Superior temporal gyrus (tissue), 1 donor: ENCODE data around the gene MEGF11.

ENCODE experiments used
- DNase-seq: peaks from one replicate; pipeline ENCODE4 v3.0.0-alpha.2; 2016; ENCODE audit errors: extremely low spot score

MEGF11 gene

DNA sequence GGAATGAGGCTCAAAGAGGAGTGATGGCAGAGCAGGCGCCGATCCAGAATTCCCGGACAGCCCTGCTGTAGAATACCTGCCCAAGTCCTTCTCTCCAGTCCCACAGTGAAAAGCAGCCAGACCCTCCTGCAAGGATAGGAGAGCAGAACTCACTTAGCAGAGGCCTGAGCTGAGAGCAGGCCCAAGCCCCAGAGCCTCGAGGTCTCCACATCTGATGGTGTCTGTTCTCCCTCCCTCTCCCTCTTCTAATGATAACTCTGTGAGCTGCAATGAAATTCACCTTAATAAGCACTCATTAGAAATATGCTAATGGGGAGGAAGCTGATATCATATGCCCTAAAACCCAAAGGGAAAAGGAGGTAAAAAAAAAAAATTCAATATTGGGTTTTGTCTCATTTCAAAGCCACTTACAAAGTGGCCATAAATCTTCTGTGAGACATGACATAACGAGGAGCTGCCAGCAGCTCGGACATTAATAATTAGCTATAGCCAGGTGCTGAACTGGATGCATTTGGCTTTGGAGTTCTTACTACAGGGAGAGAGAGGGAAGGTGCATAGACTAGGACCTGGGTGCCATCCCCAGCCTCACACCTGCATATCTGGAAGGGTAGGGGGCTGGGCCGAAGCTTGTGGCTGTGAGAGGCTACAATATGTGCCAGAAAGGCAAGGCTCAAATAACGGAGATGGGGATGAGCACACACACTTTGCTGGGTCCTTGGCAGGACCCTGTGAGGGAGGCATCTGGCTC is 108.4 kb downstream of the MEGF11 start:
- no peak for DNase-seq

- peak; percentile 47 for DNase-seq
Measured at GRCh38 chr15:66142285-66142684, 111.3 kb downstream of the MEGF11 start.

GRCh38 chr15:66139591-66140207 is 113.9 kb downstream of the MEGF11 start:
- no peak for DNase-seq

DNA sequence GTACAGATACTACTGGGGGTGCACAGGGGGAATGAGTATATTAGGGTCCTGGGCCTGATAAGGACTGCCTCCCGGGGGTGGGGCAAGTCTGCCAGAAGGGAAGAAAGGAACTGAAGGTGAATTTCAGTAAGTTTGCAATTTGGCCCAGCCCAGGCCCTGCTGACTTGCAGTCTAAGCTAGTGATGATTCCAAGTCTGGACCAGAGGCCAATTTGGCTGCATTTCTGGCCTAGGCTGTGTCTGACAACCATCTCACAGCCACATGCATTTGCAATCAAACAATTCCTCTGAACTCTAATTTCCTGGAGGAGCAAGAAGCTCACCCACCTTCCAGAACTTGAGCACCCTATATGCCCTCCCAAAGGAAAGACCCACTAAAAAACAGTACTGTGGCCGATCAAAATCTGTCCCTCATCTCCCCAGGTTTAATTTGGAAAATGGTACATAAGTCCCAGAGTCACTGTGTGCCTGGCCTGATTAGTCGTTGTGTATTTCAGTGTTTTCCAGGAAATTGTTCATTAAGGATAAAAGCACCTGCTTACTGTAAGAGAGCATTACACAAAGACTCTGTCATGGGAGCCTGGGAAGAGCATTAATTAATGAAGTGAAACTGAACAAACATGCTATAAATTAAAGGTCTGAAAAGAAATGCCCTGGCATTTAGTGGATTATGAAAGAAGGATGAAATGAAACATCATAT is 114.5 kb downstream of the MEGF11 start:
- no peak for DNase-seq

GRCh38 chr15:66138096-66138783 is 115.3 kb downstream of the MEGF11 start:
- no peak for DNase-seq

- DNase-seq = no peak
Measured at GRCh38 chr15:66136948-66137347, 116.6 kb downstream of the MEGF11 start.

- DNase-seq = no peak
Measured at GRCh38 chr15:66135664-66136063, 117.9 kb downstream of the MEGF11 start.

GRCh38 chr15:66134284-66134683 is 119.3 kb downstream of the MEGF11 start:
- no peak for DNase-seq

DNA sequence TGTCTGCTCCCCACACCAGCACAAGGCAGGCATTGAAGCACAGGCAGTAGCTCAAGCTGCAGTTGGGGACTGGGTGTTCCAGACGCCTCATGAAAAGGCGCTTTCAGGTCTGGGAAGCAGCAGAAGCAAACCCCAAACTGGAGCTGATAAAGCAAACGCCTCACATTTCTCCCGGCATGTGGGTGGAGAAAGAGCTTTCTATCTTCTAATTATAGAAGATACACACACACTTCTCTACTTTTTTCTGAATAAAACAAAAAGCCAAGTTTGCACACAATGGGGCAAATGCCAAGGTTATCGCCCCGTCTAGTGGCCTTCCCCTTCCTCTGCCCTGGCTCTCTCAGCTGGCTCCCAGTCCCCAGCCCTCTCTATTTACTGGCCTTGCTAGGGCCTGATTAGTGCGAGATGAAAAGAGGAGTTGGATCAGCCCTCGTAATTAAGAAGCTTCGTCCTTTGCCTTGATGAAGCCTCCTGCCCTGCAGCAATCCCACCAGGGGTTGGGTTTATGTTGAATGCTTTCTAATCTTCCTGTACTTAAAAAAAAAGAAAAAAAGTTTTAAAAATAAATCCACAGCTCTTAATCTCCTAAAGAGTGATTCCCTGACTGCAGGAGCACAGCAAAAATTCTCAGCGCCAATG is 120.2 kb downstream of the MEGF11 start:
- peak; percentile 91 for DNase-seq

DNA sequence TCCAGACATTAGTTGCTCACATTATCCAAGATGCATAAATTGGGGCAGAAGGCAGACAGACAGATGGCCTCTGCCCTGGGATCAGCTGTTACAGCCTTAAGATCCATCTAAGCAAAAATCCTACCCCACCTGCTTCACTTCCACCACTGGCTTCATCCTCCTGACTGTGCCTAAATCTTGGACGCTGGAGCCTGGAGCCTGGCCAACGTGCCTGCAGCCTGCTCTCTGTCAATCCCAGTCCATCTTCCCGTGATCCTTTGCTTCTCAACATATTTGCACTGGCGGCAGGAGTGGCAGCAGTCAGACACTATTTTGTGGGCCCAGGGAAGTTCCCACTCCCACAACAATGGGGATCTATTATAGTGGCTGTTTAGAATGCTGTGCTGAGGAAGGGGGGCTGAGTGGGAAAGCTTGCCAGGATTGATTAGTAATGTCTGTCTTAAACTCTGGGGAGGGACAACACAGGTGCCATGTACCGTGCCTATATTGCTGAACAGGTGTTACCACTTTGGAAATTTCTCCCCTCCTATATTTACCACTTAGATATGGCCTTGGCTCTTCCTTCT is 121.2 kb downstream of the MEGF11 start:
- DNase-seq = peak; percentile 61

DNA sequence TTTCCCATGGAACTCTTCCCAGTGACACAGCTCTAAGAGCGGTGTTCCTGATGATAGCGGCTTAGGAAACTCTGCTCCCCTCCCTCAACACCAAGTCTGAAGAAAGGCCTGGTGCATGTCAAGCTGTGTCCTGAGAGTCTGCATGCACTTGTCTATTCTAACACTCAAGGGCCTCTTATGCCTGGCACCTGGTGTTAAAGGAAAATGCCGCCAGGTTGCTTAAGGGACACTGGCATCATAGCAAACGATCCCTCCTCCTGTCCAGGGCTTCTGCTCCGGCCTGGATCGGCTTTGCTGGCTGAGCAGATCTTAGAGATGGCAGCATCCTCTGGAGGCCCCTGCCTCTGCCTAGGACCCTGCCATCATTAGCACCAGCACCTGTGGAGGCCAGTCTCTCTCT is 121.7 kb downstream of the MEGF11 start:
- DNase-seq = no peak

DNA sequence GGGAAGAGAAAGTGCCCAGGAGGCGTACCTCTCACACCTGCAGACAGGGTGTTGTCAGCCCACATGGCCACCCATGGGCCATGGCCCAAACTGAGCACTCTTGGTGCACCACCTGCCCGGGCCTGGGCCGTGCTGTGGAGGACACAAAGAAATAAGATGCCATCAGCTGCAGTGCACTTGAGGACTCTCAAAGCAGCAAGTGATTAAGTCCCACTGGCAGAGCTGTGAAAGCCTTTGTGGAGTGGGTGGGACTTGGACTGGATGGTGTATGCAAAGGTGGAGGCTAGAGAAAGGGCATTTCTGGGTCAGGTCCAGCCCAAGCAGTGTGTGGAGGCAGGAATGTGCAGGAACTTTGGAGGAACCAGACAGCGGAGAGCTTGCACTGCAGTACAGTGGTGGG is 122.3 kb downstream of the MEGF11 start:
- DNase-seq = no peak

- no peak for DNase-seq
Measured at GRCh38 chr15:66130496-66131034, 123.0 kb downstream of the MEGF11 start.

DNA sequence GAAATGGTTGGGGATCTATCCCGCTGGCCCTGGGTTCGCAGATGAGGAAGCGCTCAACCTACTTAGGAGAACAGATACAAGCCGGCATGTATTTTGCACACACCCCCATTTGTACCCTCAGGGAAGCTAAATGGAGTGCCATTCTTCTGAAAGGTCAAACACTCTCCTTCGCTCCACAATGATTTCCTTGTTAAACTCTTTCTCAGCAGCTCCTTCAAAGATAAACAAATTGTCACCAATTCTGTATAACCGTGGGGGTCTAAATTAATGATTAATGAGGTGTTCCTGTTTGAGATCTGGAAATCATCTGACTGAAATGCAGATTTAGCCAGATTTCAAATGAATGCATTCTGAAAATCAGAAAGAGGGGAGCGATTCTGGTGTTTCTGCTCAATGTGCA is 124.0 kb downstream of the MEGF11 start:
- no peak for DNase-seq

GRCh38 chr15:66128116-66128680 is 125.4 kb downstream of the MEGF11 start:
- no peak for DNase-seq

DNA sequence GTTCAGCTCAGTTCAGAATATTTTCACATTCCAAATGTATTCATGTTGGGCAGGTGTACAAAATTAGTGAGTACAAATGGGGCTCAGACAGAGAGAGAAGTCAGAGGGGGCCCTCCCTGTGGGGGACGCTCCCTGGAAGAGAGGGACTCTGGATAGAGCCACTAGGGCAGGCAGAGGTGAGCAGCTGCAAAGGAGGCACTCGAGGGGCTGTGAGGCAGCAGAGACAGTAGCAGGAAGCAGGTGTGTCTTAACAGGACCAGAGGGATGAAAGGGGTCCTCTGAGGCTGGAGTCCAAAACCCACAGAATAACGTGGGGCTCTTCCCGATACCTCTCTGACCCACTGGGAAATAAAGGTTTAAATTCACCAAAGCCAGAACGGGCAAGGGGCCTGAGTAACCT is 127.1 kb downstream of the MEGF11 start:
- no peak for DNase-seq

- no peak for DNase-seq
Measured at GRCh38 chr15:66126031-66126441, 127.5 kb downstream of the MEGF11 start.

GRCh38 chr15:66124651-66125050 is 128.9 kb downstream of the MEGF11 start:
- DNase-seq = no peak

- no peak for DNase-seq
Measured at GRCh38 chr15:66123799-66124198, 129.8 kb downstream of the MEGF11 start.

- no peak for DNase-seq
Measured at GRCh38 chr15:66120422-66120821, 133.1 kb downstream of the MEGF11 start.

DNA sequence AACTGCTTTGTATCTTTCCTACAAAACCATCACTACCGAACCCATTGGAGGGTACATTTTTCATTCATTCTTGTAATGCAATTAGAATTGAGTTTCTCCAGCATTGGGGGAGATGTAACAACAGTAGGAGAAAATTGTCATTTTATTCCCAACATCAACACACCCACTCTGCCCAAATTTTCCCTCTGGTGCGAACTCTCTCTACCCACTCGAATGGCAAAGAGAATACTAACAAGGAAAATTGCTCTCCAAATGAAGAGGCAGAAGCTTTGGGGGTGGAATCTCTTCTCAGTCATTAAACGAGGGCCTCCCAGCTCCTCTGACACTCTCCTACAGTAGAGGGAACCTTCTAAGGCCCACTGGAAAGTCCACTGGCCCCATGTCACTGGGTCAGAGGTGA is 135.7 kb downstream of the MEGF11 start:
- DNase-seq = peak; percentile 47
